ENCODE results near the gene EXD3. TPM values are rescaled to one million over a fixed set of nuclear protein-coding genes. Genes with fewer than 3 reads are reported as not detected.

The EXD3 gene
- total RNA-seq, 1 experiment from 2014 or later: 1.2 TPM

GRCh38 chr9:137308057-137308619, 114.8 kb downstream of the EXD3 start:
- H3K9me3 ChIP-seq: no peaks in the 10 kb centered on the region
- no peaks in the 10 kb centered on the region for H3K36me3 ChIP-seq
- H3K4me3 ChIP-seq: no peak overlapping the region
- DNase-seq: no peak
- H3K27me3 ChIP-seq: no peaks in the 10 kb centered on the region

GRCh38 chr9:137307255-137308056, 115.5 kb downstream of the EXD3 start:
- Histone ChIP-seq H3K9me3 (no peaks in the 10 kb centered on the region), H3K36me3 (no peaks in the 10 kb centered on the region), H3K4me3 (no peak overlapping the region), H3K27me3 (no peaks in the 10 kb centered on the region)
- no peak for DNase-seq

GRCh38 chr9:137306850-137307254, 116.1 kb downstream of the EXD3 start:
- no peak for DNase-seq
- Histone ChIP-seq H3K9me3 (no peaks in the 10 kb centered on the region), H3K4me3 (no peak overlapping the region), H3K27me3 (no peaks in the 10 kb centered on the region), H3K36me3 (no peaks in the 10 kb centered on the region)

- Histone ChIP-seq H3K4me3 (no peak overlapping the region), H3K27me3 (no peaks in the 10 kb centered on the region; the same call in 1 of the 2 replicates), H3K9me3 (no peaks in the 10 kb centered on the region), H3K36me3 (no peaks in the 10 kb centered on the region)
- DNase-seq: no peak
Measured at GRCh38 chr9:137306066-137306849, 116.7 kb downstream of the EXD3 start.

- Histone ChIP-seq H3K36me3 (no peaks in the 10 kb centered on the region), H3K9me3 (no peaks in the 10 kb centered on the region), H3K27me3 (no peaks in the 10 kb centered on the region; the same call in 1 of the 2 replicates), H3K4me3 (no peak overlapping the region)
- no peak for DNase-seq
Measured at GRCh38 chr9:137305798-137306065, 117.2 kb downstream of the EXD3 start.

- Histone ChIP-seq H3K4me3 (no peak overlapping the region), H3K36me3 (no peaks in the 10 kb centered on the region), H3K27me3 (peaks cover 3% of the 10 kb centered on the region), H3K9me3 (no peaks in the 10 kb centered on the region)
- DNase-seq: no peak
Measured at GRCh38 chr9:137305060-137305797, 117.7 kb downstream of the EXD3 start.

- H3K27me3 ChIP-seq: peaks cover 7% of the 10 kb centered on the region
- H3K36me3 ChIP-seq: no peaks in the 10 kb centered on the region
- H3K9me3 ChIP-seq: no peaks in the 10 kb centered on the region
- DNase-seq: no peak
- H3K4me3 ChIP-seq: no peak overlapping the region
Measured at GRCh38 chr9:137304383-137305059, 118.4 kb downstream of the EXD3 start.

- Histone ChIP-seq H3K36me3 (no peaks in the 10 kb centered on the region), H3K4me3 (no peak overlapping the region), H3K9me3 (no peaks in the 10 kb centered on the region), H3K27me3 (peaks cover 7% of the 10 kb centered on the region)
- no peak for DNase-seq
Measured at GRCh38 chr9:137303893-137304382, 119.0 kb downstream of the EXD3 start.

GRCh38 chr9:137303151-137303892, 119.6 kb downstream of the EXD3 start:
- DNase-seq: no peak
- Histone ChIP-seq H3K4me3 (no peak overlapping the region), H3K9me3 (no peaks in the 10 kb centered on the region), H3K27me3 (peaks cover 7% of the 10 kb centered on the region), H3K36me3 (no peaks in the 10 kb centered on the region)

GRCh38 chr9:137302449-137303150, 120.4 kb downstream of the EXD3 start:
- Histone ChIP-seq H3K27me3 (peaks cover 7% of the 10 kb centered on the region), H3K36me3 (no peaks in the 10 kb centered on the region), H3K4me3 (no peak overlapping the region), H3K9me3 (no peaks in the 10 kb centered on the region)
- no peak for DNase-seq

GRCh38 chr9:137302118-137302448, 120.9 kb downstream of the EXD3 start, which contains the start of gene NRARP:
NRARP (minus strand) TSS chr9:137302271; CDS start chr9:137301928, 343 bp downstream.
- Histone ChIP-seq H3K27me3 (peaks cover 7% of the 10 kb centered on the region), H3K9me3 (no peaks in the 10 kb centered on the region), H3K4me3 (peak within 1 kb of the TSS; percentile 25), H3K36me3 (no peaks in the 10 kb centered on the region)
- DNase-seq: peak; percentile 70

GRCh38 chr9:137301081-137301947, 121.6 kb downstream of the EXD3 start:
- peak overlapping the region; percentile 25 for H3K4me3 ChIP-seq
- peak; percentile 50 for DNase-seq
- no peaks in the 10 kb centered on the region for H3K9me3 ChIP-seq
- no peaks in the 10 kb centered on the region for H3K36me3 ChIP-seq
- peaks cover 7% of the 10 kb centered on the region for H3K27me3 ChIP-seq

GRCh38 chr9:137300567-137301080, 122.3 kb downstream of the EXD3 start:
- Histone ChIP-seq H3K9me3 (no peaks in the 10 kb centered on the region), H3K4me3 (peak overlapping the region; percentile 25), H3K27me3 (peaks cover 7% of the 10 kb centered on the region), H3K36me3 (no peaks in the 10 kb centered on the region)
- DNase-seq: no peak

GRCh38 chr9:137299938-137300337, 123.0 kb downstream of the EXD3 start:
- Histone ChIP-seq H3K36me3 (no peaks in the 10 kb centered on the region), H3K9me3 (no peaks in the 10 kb centered on the region), H3K4me3 (no peak overlapping the region), H3K27me3 (peaks cover 7% of the 10 kb centered on the region)
- DNase-seq: no peak
